Activated CD4-positive, CD25-positive, alpha-beta regulatory T cell treated with anti-CD3 and anti-CD28 coated beads, Interleukin-2, amount 50 U/mL, for 24 hours (primary cell): ENCODE data around the gene LTBP4.
"Not testable (repeated sequence)": the region's sequence is repeated elsewhere in the genome, so short reads cannot be mapped to it uniquely, and the experiment has no call there.

Source experiments
- ATAC-seq, 2 donors: fragments of 150-1000 bp; cut with Tn5 transposase; one replicate each; pipeline ENCODE4 v1.10.0; 2021; ENCODE audit warnings: mild to moderate bottlenecking in 1 of 2, moderate library complexity in 1 of 2

The LTBP4 gene, protein sequence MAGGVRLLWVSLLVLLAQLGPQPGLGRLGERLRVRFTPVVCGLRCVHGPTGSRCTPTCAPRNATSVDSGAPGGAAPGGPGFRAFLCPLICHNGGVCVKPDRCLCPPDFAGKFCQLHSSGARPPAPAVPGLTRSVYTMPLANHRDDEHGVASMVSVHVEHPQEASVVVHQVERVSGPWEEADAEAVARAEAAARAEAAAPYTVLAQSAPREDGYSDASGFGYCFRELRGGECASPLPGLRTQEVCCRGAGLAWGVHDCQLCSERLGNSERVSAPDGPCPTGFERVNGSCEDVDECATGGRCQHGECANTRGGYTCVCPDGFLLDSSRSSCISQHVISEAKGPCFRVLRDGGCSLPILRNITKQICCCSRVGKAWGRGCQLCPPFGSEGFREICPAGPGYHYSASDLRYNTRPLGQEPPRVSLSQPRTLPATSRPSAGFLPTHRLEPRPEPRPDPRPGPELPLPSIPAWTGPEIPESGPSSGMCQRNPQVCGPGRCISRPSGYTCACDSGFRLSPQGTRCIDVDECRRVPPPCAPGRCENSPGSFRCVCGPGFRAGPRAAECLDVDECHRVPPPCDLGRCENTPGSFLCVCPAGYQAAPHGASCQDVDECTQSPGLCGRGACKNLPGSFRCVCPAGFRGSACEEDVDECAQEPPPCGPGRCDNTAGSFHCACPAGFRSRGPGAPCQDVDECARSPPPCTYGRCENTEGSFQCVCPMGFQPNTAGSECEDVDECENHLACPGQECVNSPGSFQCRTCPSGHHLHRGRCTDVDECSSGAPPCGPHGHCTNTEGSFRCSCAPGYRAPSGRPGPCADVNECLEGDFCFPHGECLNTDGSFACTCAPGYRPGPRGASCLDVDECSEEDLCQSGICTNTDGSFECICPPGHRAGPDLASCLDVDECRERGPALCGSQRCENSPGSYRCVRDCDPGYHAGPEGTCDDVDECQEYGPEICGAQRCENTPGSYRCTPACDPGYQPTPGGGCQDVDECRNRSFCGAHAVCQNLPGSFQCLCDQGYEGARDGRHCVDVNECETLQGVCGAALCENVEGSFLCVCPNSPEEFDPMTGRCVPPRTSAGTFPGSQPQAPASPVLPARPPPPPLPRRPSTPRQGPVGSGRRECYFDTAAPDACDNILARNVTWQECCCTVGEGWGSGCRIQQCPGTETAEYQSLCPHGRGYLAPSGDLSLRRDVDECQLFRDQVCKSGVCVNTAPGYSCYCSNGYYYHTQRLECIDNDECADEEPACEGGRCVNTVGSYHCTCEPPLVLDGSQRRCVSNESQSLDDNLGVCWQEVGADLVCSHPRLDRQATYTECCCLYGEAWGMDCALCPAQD (N-terminal part only)

GRCh38 chr19:40601134-40601974 is at the start of gene LTBP4:
Gene LTBP4, plus strand, starts transcription at chr19:40601369. Its CDS starts 19 bp downstream, at chr19:40601388.
- ATAC-seq: no peak

DNA sequence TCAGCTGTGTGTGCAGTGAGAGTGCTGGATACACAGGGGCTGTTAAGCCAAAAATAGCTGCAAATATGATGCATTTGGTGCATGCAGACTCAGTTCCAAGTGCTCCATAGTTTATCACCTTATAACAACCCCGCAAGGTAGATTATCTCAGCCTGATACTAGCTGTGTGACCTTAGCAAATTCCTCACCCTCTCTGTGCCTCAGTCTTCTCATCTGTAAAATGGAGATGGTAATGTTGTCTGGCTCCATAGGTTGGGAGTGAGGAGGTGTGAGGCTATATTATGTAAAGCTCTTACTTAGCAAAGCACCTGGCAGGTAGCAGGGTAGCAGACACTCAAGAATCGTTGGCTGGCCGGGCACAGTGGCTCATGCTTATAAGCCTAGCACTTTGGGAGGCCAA is 48.3 kb upstream of the LTBP4 start:
- no peak for ATAC-seq

- no peak for ATAC-seq
Measured at GRCh38 chr19:40553885-40554857, 47.0 kb upstream of the LTBP4 start.

GRCh38 chr19:40555978-40556689 is 45.0 kb upstream of the LTBP4 start:
- no peak for ATAC-seq

DNA sequence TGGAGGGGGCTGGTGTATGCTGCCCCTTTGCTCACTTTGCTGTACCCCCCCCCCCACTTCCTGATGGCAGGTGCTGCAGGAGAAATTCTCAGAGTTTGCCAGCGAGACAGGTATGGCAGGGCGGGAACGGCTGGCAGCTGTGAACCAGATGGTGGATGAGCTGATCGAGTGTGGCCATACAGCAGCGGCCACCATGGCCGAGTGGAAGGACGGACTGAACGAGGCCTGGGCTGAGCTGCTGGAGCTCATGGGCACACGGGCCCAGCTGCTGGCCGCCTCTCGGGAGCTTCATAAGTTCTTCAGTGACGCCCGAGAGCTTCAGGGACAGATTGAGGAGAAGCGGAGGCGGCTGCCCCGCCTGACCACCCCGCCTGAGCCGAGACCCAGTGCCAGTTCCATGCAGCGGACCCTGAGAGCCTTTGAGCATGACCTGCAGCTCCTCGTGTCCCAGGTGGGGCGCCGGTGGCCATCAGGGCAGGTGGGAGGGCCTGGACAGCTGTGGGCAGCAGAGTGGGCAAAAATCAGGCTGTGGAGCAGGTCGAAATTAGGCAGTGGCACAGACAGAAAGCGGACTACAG is 44.1 kb upstream of the LTBP4 start:
- no peak for ATAC-seq

DNA sequence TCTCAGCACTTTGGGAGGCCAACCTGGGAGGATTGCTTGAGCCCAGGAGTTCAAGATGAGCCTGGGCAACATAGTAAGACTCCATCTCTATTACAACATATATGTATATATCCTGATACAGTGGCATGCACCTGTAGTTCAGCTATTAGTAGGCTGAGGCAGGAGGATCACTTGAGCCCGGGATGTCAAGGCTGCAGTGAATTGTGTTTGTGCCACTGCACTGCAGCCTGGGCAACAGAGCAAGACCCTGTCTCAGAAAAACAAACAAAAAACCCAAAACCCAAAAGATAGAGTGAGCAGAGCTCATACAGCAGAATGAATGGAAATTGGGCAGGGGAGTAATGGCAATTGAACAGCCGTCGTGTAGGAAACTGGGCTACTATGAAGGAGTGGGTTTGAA is 41.8 kb upstream of the LTBP4 start:
- ATAC-seq: no peak

GRCh38 chr19:40560092-40560507 is 41.1 kb upstream of the LTBP4 start:
- ATAC-seq: no peak

DNA sequence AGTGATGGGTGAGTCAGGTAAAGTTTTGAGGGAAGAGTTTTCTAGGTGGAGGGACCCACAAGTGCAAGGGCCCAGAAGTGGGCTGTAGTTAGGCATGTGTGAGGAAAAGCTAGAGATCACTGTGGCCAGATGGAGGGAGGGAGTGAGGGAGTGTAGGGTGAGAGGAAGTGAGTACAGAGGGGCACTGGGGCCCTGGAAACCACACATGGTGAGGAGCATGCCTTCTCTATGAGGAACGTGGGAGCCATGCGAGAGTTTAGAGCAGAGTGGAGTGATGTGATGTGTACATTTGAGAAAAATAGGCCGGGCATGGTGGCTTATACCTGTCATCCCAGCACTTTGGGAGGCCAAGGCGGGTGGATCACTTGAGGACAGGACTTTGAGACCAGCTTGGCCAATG is 39.2 kb upstream of the LTBP4 start:
- no peak for ATAC-seq

GRCh38 chr19:40564535-40564934 is 36.6 kb upstream of the LTBP4 start:
- ATAC-seq: not testable (repeated sequence)

DNA sequence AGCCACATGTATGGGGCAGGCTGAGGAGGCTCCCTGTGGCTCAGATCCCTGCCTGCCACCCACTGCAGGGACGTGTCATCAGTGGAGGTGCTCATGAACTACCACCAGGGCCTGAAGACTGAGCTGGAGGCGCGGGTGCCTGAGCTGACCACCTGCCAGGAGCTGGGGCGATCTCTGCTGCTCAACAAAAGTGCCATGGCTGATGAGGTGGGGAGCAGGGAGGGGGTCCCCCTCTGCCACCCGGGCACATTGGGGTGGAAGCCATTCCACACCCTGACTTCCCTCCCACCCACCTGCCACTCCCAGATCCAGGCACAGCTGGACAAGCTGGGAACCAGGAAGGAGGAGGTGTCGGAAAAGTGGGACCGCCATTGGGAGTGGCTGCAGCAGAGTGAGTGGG is 35.8 kb upstream of the LTBP4 start:
- ATAC-seq: no peak

DNA sequence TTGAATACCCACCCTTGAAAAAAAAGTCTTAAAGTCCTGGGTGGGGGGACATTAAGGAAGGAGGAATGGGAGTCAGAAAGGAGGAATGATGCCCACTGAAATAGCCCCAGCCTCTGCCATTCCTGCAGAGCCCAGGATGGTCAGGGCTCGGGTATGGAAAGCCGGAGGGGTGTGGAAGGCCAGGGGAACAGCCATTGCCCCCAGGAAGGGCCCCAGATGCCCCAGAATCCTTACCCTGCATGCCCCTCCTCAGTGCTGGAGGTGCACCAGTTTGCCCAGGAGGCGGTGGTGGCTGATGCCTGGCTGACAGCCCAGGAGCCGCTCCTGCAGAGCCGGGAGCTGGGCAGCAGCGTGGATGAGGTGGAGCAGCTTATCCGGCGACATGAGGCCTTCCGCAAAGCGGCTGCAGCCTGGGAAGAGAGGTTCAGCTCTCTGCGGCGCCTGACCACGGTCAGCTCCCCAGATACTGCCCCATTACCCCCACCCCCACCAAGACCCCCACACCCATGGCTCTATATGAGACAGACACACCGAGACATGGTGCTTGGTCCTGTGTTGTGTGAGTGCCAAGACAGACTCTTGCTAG is 35.2 kb upstream of the LTBP4 start:
- no peak for ATAC-seq

DNA sequence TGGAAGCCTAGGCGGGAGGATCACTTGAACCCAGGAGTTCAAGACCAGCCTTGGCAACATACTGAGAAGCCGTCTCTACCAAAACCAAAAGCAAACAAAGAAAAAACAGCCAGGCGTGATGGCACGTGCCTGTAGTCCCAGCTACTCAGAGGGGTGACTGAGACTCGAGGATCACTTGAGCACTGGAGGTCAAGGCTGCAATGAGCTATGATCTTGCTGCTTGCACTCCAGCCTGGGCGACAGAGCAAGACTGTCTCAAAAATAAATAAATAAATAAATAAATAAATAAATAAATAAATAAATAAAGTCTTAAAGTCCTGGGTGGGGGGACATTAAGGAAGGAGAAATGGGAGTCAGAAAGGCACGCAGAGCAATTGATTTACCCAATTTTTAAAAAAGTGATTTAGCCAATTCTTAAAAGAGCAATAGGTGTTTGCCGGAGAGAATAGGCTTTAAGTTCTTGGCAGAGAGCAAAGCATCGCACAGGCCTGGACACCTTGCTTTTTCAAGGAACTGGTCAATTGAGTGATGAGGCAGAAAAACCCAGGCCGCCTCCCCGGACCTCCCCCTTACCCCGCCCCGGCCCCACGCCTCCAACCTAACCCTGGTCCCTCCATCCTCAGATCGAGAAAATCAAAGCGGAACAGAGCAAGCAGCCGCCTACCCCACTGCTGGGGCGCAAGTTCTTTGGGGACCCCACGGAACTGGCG is 34.0 kb upstream of the LTBP4 start:
- ATAC-seq: no peak

- ATAC-seq: no peak
Measured at GRCh38 chr19:40567750-40568494, 33.2 kb upstream of the LTBP4 start.

GRCh38 chr19:40570313-40571004 is 30.7 kb upstream of the LTBP4 start:
- ATAC-seq: peak; percentile 90 to 92

GRCh38 chr19:40571005-40571318 is 30.2 kb upstream of the LTBP4 start:
- no peak for ATAC-seq

- ATAC-seq: no peak
Measured at GRCh38 chr19:40571831-40572495, 29.2 kb upstream of the LTBP4 start.

DNA sequence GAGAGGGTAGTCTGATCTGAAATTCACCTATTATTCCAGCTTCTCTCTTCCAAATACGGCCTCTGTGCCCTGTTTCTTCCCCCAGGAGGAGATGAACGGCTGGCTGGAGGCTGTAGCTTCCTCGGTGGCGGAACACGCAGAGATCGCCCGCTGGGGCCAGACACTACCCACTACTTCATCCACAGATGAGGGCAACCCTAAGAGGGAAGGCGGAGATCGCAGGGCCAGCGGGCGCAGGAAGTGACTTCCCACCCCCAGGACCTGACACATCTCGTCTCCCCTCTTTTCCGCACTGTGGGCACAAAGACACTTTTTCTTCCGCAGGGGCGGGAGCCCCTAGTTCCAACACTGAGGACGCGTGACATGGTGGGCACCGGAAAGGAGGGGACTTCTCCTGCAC is 25.8 kb upstream of the LTBP4 start:
- ATAC-seq: no peak
